ENCODE measurements around the gene MYADML2.

Gene MYADML2

GRCh38 chr17:81940538-81941483 is 6.2 kb downstream of the MYADML2 start:
- TF ChIP-seq, protein P1, sequence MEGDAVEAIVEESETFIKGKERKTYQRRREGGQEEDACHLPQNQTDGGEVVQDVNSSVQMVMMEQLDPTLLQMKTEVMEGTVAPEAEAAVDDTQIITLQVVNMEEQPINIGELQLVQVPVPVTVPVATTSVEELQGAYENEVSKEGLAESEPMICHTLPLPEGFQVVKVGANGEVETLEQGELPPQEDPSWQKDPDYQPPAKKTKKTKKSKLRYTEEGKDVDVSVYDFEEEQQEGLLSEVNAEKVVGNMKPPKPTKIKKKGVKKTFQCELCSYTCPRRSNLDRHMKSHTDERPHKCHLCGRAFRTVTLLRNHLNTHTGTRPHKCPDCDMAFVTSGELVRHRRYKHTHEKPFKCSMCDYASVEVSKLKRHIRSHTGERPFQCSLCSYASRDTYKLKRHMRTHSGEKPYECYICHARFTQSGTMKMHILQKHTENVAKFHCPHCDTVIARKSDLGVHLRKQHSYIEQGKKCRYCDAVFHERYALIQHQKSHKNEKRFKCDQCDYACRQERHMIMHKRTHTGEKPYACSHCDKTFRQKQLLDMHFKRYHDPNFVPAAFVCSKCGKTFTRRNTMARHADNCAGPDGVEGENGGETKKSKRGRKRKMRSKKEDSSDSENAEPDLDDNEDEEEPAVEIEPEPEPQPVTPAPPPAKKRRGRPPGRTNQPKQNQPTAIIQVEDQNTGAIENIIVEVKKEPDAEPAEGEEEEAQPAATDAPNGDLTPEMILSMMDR (IDR thresholded peaks at IDR 0.05; ENCODE audit: insufficient read depth, low read length, poor library complexity, severe bottlenecking): no peak
- TF ChIP-seq EZH2phosphoT487 (conservative IDR thresholded peaks at IDR 0.05; ENCODE audit: low read length): no peak
- H3K9ac ChIP-seq (ENCODE audit: low read length): peak overlapping the region; percentile 73
- H3F3A ChIP-seq (ENCODE audit: insufficient read depth): peaks cover 50% of the 10 kb centered on the region
- H2AFZ ChIP-seq (ENCODE audit: low read depth, low read length, severe bottlenecking): no peak overlapping the region
- H3K9me3 ChIP-seq (ENCODE audit: insufficient read depth, low read length): no peaks in the 10 kb centered on the region
- peak overlapping the region; percentile 54 for H3K4me3 ChIP-seq (ENCODE audit: insufficient read depth, low read length, poor library complexity, severe bottlenecking)
- H3K27me3 ChIP-seq (ENCODE audit: low read length): no peaks in the 10 kb centered on the region
- H3K36me3 ChIP-seq (ENCODE audit: low read length): no peaks in the 10 kb centered on the region
- peak overlapping the region; percentile 98 for H3K27ac ChIP-seq (ENCODE audit: low read depth, low read length)
- peaks cover 26% of the 10 kb centered on the region for H3K79me2 ChIP-seq (ENCODE audit: insufficient read depth, low read length)
- no peaks in the 10 kb centered on the region for H4K20me1 ChIP-seq (ENCODE audit: low read depth, low read length)
- no peaks in the 10 kb centered on the region for H3K9me2 ChIP-seq (replicated peaks; ENCODE audit: insufficient read depth, low read length)
- peak overlapping the region; percentile 63 for H3K4me2 ChIP-seq (ENCODE audit: low read depth, low read length, poor library complexity, severe bottlenecking)

- Histone ChIP-seq H3K4me2 (ENCODE audit: low read depth, low read length, poor library complexity, severe bottlenecking) (peak overlapping the region; percentile 63), H2AFZ (ENCODE audit: low read depth, low read length, severe bottlenecking) (no peak overlapping the region)
These were observed 7.1 kb downstream of the MYADML2 start for GRCh38 chr17:81939881-81940385.

GRCh38 chr17:81939218-81939617 is 7.8 kb downstream of the MYADML2 start:
- Histone ChIP-seq H2AFZ (ENCODE audit: low read depth, low read length, severe bottlenecking) (no peak overlapping the region), H3K9ac (ENCODE audit: low read length) (peak overlapping the region; percentile 73)

More at GRCh38 chr17:81939881-81940385, 7.1 kb downstream of the MYADML2 start:
- Histone ChIP-seq H4K20me1 (ENCODE audit: low read depth, low read length) (no peaks in the 10 kb centered on the region), H3K27ac (ENCODE audit: low read depth, low read length) (peak overlapping the region; percentile 98), H3K9me2 (replicated peaks; ENCODE audit: insufficient read depth, low read length) (no peaks in the 10 kb centered on the region), H3K27me3 (ENCODE audit: low read length) (no peaks in the 10 kb centered on the region), H3K36me3 (ENCODE audit: low read length) (no peaks in the 10 kb centered on the region), H3K79me2 (ENCODE audit: insufficient read depth, low read length) (peaks cover 26% of the 10 kb centered on the region), H3F3A (ENCODE audit: insufficient read depth) (peaks cover 50% of the 10 kb centered on the region), H3K9ac (ENCODE audit: low read length) (peak overlapping the region; percentile 73), H3K9me3 (ENCODE audit: insufficient read depth, low read length) (no peaks in the 10 kb centered on the region), H3K4me3 (ENCODE audit: insufficient read depth, low read length, poor library complexity, severe bottlenecking) (peak overlapping the region; percentile 54)
- TF ChIP-seq, protein P1 (IDR thresholded peaks at IDR 0.05; ENCODE audit: insufficient read depth, low read length, poor library complexity, severe bottlenecking): no peak
- no peak for TF ChIP-seq EZH2phosphoT487 (conservative IDR thresholded peaks at IDR 0.05; ENCODE audit: low read length)

More at GRCh38 chr17:81939218-81939617, 7.8 kb downstream of the MYADML2 start:
- H3K4me3 ChIP-seq (ENCODE audit: insufficient read depth, low read length, poor library complexity, severe bottlenecking): peak overlapping the region; percentile 54
- no peaks in the 10 kb centered on the region for H3K36me3 ChIP-seq (ENCODE audit: low read length)
- no peaks in the 10 kb centered on the region for H3K9me3 ChIP-seq (ENCODE audit: insufficient read depth, low read length)
- H4K20me1 ChIP-seq (ENCODE audit: low read depth, low read length): no peaks in the 10 kb centered on the region
- H3F3A ChIP-seq (ENCODE audit: insufficient read depth): peaks cover 45% of the 10 kb centered on the region
- H3K79me2 ChIP-seq (ENCODE audit: insufficient read depth, low read length): peaks cover 26% of the 10 kb centered on the region
- H3K9me2 ChIP-seq (replicated peaks; ENCODE audit: insufficient read depth, low read length): no peaks in the 10 kb centered on the region
- H3K27ac ChIP-seq (ENCODE audit: low read depth, low read length): peak overlapping the region; percentile 98
- no peaks in the 10 kb centered on the region for H3K27me3 ChIP-seq (ENCODE audit: low read length)
- no peak for TF ChIP-seq EZH2phosphoT487 (conservative IDR thresholded peaks at IDR 0.05; ENCODE audit: low read length)
- TF ChIP-seq, protein P1 (IDR thresholded peaks at IDR 0.05; ENCODE audit: insufficient read depth, low read length, poor library complexity, severe bottlenecking): no peak
- peak overlapping the region; percentile 63 for H3K4me2 ChIP-seq (ENCODE audit: low read depth, low read length, poor library complexity, severe bottlenecking)

All from SU-DHL-6 (cell line).